Natural killer cell (primary cell): Measurements from ENCODE around the gene TPST2. TPM values are rescaled to one million over a fixed set of nuclear protein-coding genes. Genes with fewer than 3 reads are reported as not detected.
A peak's percentile ranks its signal among the peaks of the same experiment; 100 is the strongest.

Experiments
- ATAC-seq, 3 donors: fragments of 150-1000 bp in 2 of 3; fragments of 200-7000 bp in 1 of 3; cut with Tn5 transposase; 1 replicate in 1 of 3; 2 replicates in 2 of 3; pipeline ENCODE4 v1.10.0; 2021; ENCODE audit warnings: mild to moderate bottlenecking in 2 of 3, moderate library complexity in 2 of 3
- DNase-seq, 2 donors: peaks; one replicate each; pipeline versions ENCODE4 v3.0.0 to v3.0.0-alpha.2; 2013 to 2021; ENCODE audit warnings: mixed read lengths in 1 of 2
- H3K27ac ChIP-seq: one replicate; pipeline ENCODE4 v1.5.1; 2013; ENCODE audit warnings: mild to moderate bottlenecking, low read length
- H3K27me3 ChIP-seq: one replicate; pipeline ENCODE4 v1.6.1; 2013; ENCODE audit warnings: low read length; ENCODE audit not compliant: control insufficient read depth, insufficient read depth
- H3K36me3 ChIP-seq: one replicate; pipeline ENCODE4 v1.6.1; 2013; ENCODE audit warnings: low read length; ENCODE audit not compliant: control insufficient read depth, insufficient read depth
- H3K4me1 ChIP-seq: one replicate; pipeline ENCODE4 v1.6.1; 2013; ENCODE audit warnings: low read length; ENCODE audit not compliant: control insufficient read depth, insufficient read depth
- H3K4me3 ChIP-seq: one replicate; pipeline ENCODE4 v1.5.1; 2013; ENCODE audit warnings: low read length
- H3K9me3 ChIP-seq: one replicate; pipeline ENCODE4 v1.6.1; 2013; ENCODE audit warnings: low read length; ENCODE audit not compliant: control insufficient read depth, insufficient read depth
- H3K27ac Mint-ChIP-seq, 2 donors: one replicate each; pipeline ENCODE4 v1.8.0; 2022; ENCODE audit warnings: mild to moderate bottlenecking in 2 of 2, mixed read lengths in 2 of 2, moderate library complexity in 1 of 2
- H3K27me3 Mint-ChIP-seq, 2 donors: one replicate each; pipeline ENCODE4 v1.8.0; 2022; ENCODE audit warnings: low read depth in 2 of 2, mixed read lengths in 2 of 2
- H3K36me3 Mint-ChIP-seq: one replicate; pipeline ENCODE4 v1.8.0; 2022; ENCODE audit warnings: mixed read lengths
- H3K4me1 Mint-ChIP-seq, 2 donors: one replicate each; pipeline ENCODE4 v1.8.0; 2022; ENCODE audit warnings: mixed read lengths in 2 of 2
- H3K4me3 Mint-ChIP-seq: one replicate; pipeline ENCODE4 v1.8.0; 2022; ENCODE audit warnings: mild to moderate bottlenecking, moderate library complexity, mixed read lengths
- H3K9me3 Mint-ChIP-seq, 2 donors: one replicate each; pipeline ENCODE4 v1.8.0; 2022; ENCODE audit warnings: mixed read lengths in 2 of 2
- CTCF ChIP-seq: fragments of 200-600 bp; IDR thresholded peaks from one replicate; pipeline ENCODE4 v1.8.0; 2022; ENCODE audit warnings: antibody characterized with exemption
- WGBS: methylation state at CpG from one replicate; pipeline ENCODE4 v1.1.7; 2013; ENCODE audit warnings: missing lambda C conversion rate; ENCODE audit not compliant: insufficient coverage; 5-methylcytosine and 5-hydroxymethylcytosine counted together
- intact Hi-C: fragments of 100-400 bp; cut with micrococcal nuclease; formaldehyde crosslinking; loops from one replicate; pipeline ENCODE4 v1.14.2; 2022
- total RNA-seq, 4 donors: library from RNA; stranded (reverse); fragments of 120-200 nt in 1 of 4; gene quantifications; one replicate each; pipeline versions ENCODE4 v1.2.3 to v1.2.4, GENCODE V29; 2013 to 2022

The TPST2 gene
- total RNA-seq, 3 donors from 2014 or later (not counting 1 experiment from before 2014, with no cell fraction given), result 145 to 206 (median 155) TPM

DNA sequence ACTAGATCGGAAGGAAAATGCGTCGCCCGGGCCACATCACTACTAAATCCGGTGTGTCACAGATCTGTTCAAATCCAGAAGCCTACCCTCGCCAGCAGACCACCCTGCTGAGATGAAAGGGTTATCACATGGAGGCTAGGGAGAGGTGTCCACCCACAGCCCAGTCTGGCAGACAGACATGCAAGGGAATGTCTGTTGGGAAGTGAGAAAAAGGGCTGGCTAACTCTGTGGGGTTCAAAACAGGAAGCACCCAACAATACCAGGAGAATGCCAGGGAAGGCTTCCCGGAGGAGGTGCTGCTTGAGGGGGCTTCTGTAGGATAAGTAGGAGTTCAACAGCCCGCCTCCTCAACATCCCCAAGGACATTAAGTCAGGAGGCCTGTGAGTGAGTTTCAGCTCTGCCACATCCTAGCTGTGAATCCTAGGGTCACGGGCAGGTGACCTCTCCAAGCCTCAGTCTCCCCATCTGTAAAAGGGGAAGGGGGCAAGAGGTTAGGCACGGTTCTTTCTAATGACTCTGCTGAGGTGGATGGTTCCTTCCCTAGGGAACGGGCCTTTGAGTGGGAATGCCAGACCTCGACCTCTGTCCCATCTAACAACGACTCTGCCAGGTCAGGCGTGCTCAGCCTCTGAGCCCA, 1.1 kb downstream of the TPST2 start:
- no peak for DNase-seq
- intact Hi-C loops, result loop anchor here (5.0 kb wide), 1 partner anchor 42 kb away; no protein-coding TSS in a partner anchor
- Histone ChIP-seq H3K4me1 (peaks cover 83% of the 10 kb centered on the region), H3K27me3 (no peaks in the 10 kb centered on the region), H3K9me3 (no peaks in the 10 kb centered on the region), H3K27ac (peak overlapping the region; percentile 57), H3K36me3 (peaks cover 3% of the 10 kb centered on the region), H3K4me3 (peak overlapping the region; percentile 83)
- WGBS, result 24% methylated on average over 12 of the region's 14 CpGs
- H3K27me3 Mint-ChIP-seq, result no peaks in the 10 kb centered on the region
- H3K4me3 Mint-ChIP-seq, result peak overlapping the region; percentile 92
- no peaks in the 10 kb centered on the region for H3K9me3 Mint-ChIP-seq
- no peak for TF ChIP-seq CTCF
- no peaks in the 10 kb centered on the region for H3K36me3 Mint-ChIP-seq
- no peak for ATAC-seq
- H3K4me1 Mint-ChIP-seq, result peaks cover 67 to 79% of the 10 kb centered on the region in 2 donors
- peak overlapping the region; percentile 92 to 94 for H3K27ac Mint-ChIP-seq

DNA sequence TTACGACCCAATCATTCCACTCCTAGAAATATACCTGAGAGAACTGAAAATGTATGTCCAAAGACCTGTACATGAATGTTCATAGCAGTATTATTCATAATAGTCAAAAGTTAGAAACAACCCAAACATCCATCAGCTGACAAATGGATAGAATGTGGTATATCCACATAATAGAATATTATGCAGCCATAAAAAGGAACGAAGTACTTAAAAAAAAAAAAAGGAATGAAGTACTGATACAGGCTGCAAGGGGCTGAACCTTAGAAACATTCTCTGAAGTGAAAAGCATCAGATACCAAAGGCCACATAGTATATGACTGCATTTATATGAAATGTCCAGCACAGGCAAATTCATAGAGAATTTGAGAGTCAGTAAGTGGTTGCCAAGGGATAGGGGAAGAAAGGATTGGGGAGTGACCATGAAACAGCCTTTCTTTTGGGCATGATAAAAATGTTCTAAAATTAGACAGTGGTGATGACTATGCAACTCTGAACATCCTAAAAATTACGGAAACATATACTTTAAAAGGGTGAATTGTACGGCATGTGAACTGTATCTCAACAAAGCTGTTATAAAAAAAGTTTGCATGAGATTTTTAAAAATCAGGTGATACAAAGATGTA, 1.8 kb downstream of the TPST2 start:
- H3K36me3 ChIP-seq, result peaks cover 4% of the 10 kb centered on the region
- H3K36me3 Mint-ChIP-seq, result no peaks in the 10 kb centered on the region
- intact Hi-C loops, result loop anchor here (2.0 to 5.0 kb wide), 2 partner anchors 17 to 41 kb away; no protein-coding TSS in a partner anchor
- no peak for TF ChIP-seq CTCF
- peaks cover 82% of the 10 kb centered on the region for H3K4me1 ChIP-seq
- ATAC-seq (no peak), DNase-seq (no peak)
- H3K27me3 Mint-ChIP-seq, result no peaks in the 10 kb centered on the region
- peak overlapping the region; percentile 92 for H3K4me3 Mint-ChIP-seq
- H3K27ac Mint-ChIP-seq, result peak overlapping the region; percentile 92 to 94
- peaks cover 64 to 76% of the 10 kb centered on the region in 2 donors for H3K4me1 Mint-ChIP-seq
- H3K9me3 ChIP-seq, result no peaks in the 10 kb centered on the region
- peak overlapping the region; percentile 57 for H3K27ac ChIP-seq
- 67% methylated on average over 3 of the region's 4 CpGs for WGBS
- H3K27me3 ChIP-seq, result no peaks in the 10 kb centered on the region
- no peaks in the 10 kb centered on the region for H3K9me3 Mint-ChIP-seq
- peak overlapping the region; percentile 83 for H3K4me3 ChIP-seq

DNA sequence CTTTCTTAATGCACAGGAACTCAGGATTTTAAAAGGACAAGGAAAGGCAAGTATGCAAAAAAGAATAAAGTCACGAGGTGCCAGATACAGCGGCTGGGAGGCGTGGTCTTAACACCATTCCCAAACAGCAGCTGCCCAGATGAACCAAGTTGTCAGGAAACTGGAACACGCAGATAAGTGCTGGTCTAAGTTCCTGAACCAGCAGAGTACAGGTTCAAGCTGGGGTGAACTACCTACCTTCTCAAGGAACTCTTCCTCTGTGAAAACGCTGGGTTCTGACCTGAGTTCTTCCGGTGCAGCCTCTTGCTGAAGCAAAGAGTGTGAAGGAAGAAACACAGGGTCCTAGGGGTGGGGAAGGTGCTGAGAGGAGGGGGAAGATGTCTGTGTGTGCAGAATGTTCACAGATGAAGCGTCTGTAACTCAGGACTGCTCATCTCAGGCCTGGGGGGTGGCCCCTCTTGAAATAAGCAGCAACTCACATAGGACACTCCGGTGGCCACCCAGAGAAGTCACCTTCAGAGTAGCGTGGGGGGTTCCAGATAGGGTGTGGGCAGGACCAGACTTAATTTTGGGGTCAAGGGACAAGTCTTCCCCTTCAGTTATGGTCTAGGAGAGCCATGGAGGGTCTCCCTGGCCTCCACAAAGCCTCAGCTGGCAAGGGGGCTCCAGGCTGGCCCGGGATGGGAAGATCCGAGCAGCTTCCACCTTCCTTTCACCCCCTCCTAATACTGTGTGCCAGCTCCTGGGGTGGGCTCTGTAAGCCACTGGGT, 3.2 kb downstream of the TPST2 start:
- peak overlapping the region; percentile 42 for H3K27ac ChIP-seq
- TF ChIP-seq CTCF, result no peak
- H3K27me3 Mint-ChIP-seq, result no peaks in the 10 kb centered on the region
- peak in 1 of 2 donors; percentile 59 for DNase-seq
- peaks cover 75% of the 10 kb centered on the region for H3K4me1 ChIP-seq
- H3K36me3 ChIP-seq, result peaks cover 13% of the 10 kb centered on the region
- 32% methylated on average over 10 of the region's 11 CpGs for WGBS
- no peaks in the 10 kb centered on the region for H3K9me3 Mint-ChIP-seq
- H3K36me3 Mint-ChIP-seq, result no peaks in the 10 kb centered on the region
- peak overlapping the region; percentile 92 to 94 for H3K27ac Mint-ChIP-seq
- H3K9me3 ChIP-seq, result no peaks in the 10 kb centered on the region
- peak; percentile 22 to 38 (median 33) for ATAC-seq
- no peak overlapping the region for H3K4me3 ChIP-seq
- H3K4me3 Mint-ChIP-seq, result peak overlapping the region; percentile 87
- peaks cover 60 to 69% of the 10 kb centered on the region in 2 donors for H3K4me1 Mint-ChIP-seq
- no peaks in the 10 kb centered on the region for H3K27me3 ChIP-seq
- intact Hi-C loops, result loop anchor here (2.0 to 5.0 kb wide), 2 partner anchors 16 to 39 kb away; no protein-coding TSS in a partner anchor
